ENCODE results near the gene SCARF1.

SCARF1 gene

GRCh38 chr17:1593630-1593931 lies 52.0 kb downstream of the SCARF1 start:
- TF ChIP-seq ARNTL (CRISPR knock-in tag; IDR thresholded peaks at IDR 0.05; ENCODE audit: borderline replicate concordance, low read depth): no peak
- TF ChIP-seq PPARA (CRISPR knock-in tag; IDR thresholded peaks at IDR 0.05; ENCODE audit: borderline replicate concordance): no peak
- TF ChIP-seq ZNF70 (CRISPR knock-in tag; IDR thresholded peaks at IDR 0.05): no peak
- no peak for TF ChIP-seq BACH2 (CRISPR knock-in tag; IDR thresholded peaks at IDR 0.05; ENCODE audit: borderline replicate concordance)
- TF ChIP-seq CSRNP3 (CRISPR knock-in tag; IDR thresholded peaks at IDR 0.05): no peak
- no peak for TF ChIP-seq CSDC2 (CRISPR knock-in tag; IDR thresholded peaks at IDR 0.05)
- ATAC-seq: no peak

GRCh38 chr17:1592751-1593629 lies 52.5 kb downstream of the SCARF1 start:
- TF ChIP-seq ISL1 (CRISPR knock-in tag; IDR thresholded peaks at IDR 0.05): no peak
- TF ChIP-seq TOX (CRISPR knock-in tag; IDR thresholded peaks at IDR 0.05; ENCODE audit: borderline replicate concordance): no peak
- no peak for TF ChIP-seq ESRRG (CRISPR knock-in tag; IDR thresholded peaks at IDR 0.05)
- ATAC-seq: no peak

GRCh38 chr17:1591474-1592090 lies 54.0 kb downstream of the SCARF1 start:
- TF ChIP-seq ZC3H10 (CRISPR knock-in tag; IDR thresholded peaks at IDR 0.05) (no peak), TSHZ2 (CRISPR knock-in tag; IDR thresholded peaks at IDR 0.05) (no peak), ZFP3 (CRISPR knock-in tag; IDR thresholded peaks at IDR 0.05) (no peak), OSR1 (CRISPR knock-in tag; IDR thresholded peaks at IDR 0.05) (no peak), ZNF8 (CRISPR knock-in tag; IDR thresholded peaks at IDR 0.05) (no peak), TOX (CRISPR knock-in tag; IDR thresholded peaks at IDR 0.05; ENCODE audit: borderline replicate concordance) (no peak), ISL1 (CRISPR knock-in tag; IDR thresholded peaks at IDR 0.05) (no peak), CREB5 (CRISPR knock-in tag; IDR thresholded peaks at IDR 0.05; ENCODE audit: low read depth) (no peak), BACH2 (CRISPR knock-in tag; IDR thresholded peaks at IDR 0.05; ENCODE audit: borderline replicate concordance) (no peak), POU6F1 (CRISPR knock-in tag; IDR thresholded peaks at IDR 0.05; ENCODE audit: borderline replicate concordance, low read depth) (no peak), GLIS3 (CRISPR knock-in tag; IDR thresholded peaks at IDR 0.05) (no peak), ZNF565 (CRISPR knock-in tag; conservative IDR thresholded peaks at IDR 0.05; ENCODE audit: low read depth) (no peak), RARB (CRISPR knock-in tag; IDR thresholded peaks at IDR 0.05) (no peak)
- ATAC-seq: no peak

- ATAC-seq: no peak; the same call in 2 of the 3 replicates
- TF ChIP-seq CSDC2 (CRISPR knock-in tag; IDR thresholded peaks at IDR 0.05): no peak
- TF ChIP-seq PPARA (CRISPR knock-in tag; IDR thresholded peaks at IDR 0.05; ENCODE audit: borderline replicate concordance): no peak
- no peak for TF ChIP-seq ZC3H10 (CRISPR knock-in tag; IDR thresholded peaks at IDR 0.05)
- TF ChIP-seq ZNF565 (CRISPR knock-in tag; conservative IDR thresholded peaks at IDR 0.05; ENCODE audit: low read depth): no peak
- no peak for TF ChIP-seq ESRRG (CRISPR knock-in tag; IDR thresholded peaks at IDR 0.05)
- TF ChIP-seq SNAI2 (CRISPR knock-in tag; IDR thresholded peaks at IDR 0.05): no peak
- TF ChIP-seq GLIS3 (CRISPR knock-in tag; IDR thresholded peaks at IDR 0.05): no peak
- TF ChIP-seq TCF4 (CRISPR knock-in tag; IDR thresholded peaks at IDR 0.05; ENCODE audit: borderline replicate concordance): no peak
- TF ChIP-seq ARNTL (CRISPR knock-in tag; IDR thresholded peaks at IDR 0.05; ENCODE audit: borderline replicate concordance, low read depth): no peak
- TF ChIP-seq PATZ1 (CRISPR knock-in tag; IDR thresholded peaks at IDR 0.05; ENCODE audit: borderline replicate concordance): no peak
- no peak for TF ChIP-seq CREB5 (CRISPR knock-in tag; IDR thresholded peaks at IDR 0.05; ENCODE audit: low read depth)
- no peak for TF ChIP-seq ZNF8 (CRISPR knock-in tag; IDR thresholded peaks at IDR 0.05)
- TF ChIP-seq ZFP30 (CRISPR knock-in tag; IDR thresholded peaks at IDR 0.05): no peak
These were observed 54.6 kb downstream of the SCARF1 start for GRCh38 chr17:1590747-1591473.
